DOHH2 (cell line): ENCODE measurements around the gene SFXN5.

ENCODE experiments used
- CTCF ChIP-seq: fragments of 200-600 bp; sonication (generic); IDR thresholded peaks from one replicate; pipeline ENCODE4 v1.5.1; 2014; ENCODE audit warnings: antibody characterized with exemption, mild to moderate bottlenecking, low read depth, low read length; ENCODE audit not compliant: poor library complexity, severe bottlenecking
- EZH2phosphoT487 ChIP-seq: fragments of 200-600 bp; sonication (generic); IDR thresholded peaks from 2 replicates; pipeline ENCODE4 v1.6.1; 2017; ENCODE audit warnings: borderline replicate concordance, mild to moderate bottlenecking, antibody characterized with exemption, low read length, moderate library complexity, mixed read lengths

DNA sequence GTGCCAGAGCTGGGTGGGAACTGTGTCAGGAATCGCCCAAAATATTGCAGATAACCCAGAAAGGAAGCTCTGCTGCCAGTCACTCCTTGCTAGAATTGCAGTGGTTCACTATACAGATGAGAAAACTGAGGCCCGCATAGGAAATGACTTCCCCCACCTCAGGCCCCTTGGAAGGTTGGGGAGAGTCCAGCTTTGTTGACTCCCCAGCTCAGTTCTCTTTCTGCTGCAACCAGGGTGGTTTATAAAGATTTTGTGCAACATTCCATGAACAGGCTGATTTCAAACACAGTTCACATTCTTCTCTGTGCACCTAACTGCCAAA, 173.0 kb downstream of the SFXN5 start:
- TF ChIP-seq CTCF, result no peak
- TF ChIP-seq EZH2phosphoT487, result no peak
